ENCODE results near the gene SH3GL1. TPM values are rescaled to one million over a fixed set of nuclear protein-coding genes. Genes with fewer than 3 reads are reported as not detected.

SH3GL1 gene
- polyA plus RNA-seq, 1 of the 3 experiments (the other 2 are of a cell fraction) = 82.8 TPM

DNA sequence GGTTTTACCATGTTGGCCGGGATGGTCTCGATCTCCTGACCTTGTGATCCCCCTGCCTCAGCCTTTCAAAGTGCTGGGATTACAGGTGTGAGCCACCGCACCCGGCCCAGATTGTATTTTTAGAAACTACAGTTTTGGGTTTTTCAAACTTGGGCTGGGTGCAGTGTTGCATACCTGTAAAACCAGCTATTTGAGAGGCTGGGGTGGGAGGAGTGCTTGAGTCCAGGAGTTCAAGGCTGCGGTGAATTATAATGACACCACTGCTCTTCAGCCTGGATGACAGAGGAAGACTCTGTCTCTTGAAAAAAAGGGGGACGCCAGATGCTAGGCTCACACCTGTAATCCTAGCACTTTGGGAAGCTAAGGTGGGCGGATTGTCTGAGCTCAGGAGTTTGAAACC is 6.3 kb upstream of the SH3GL1 start:
- no peaks in the 10 kb centered on the region for H3K27me3 ChIP-seq (ENCODE audit: insufficient read depth)
- H4K20me1 ChIP-seq (ENCODE audit: insufficient read depth) = no peaks in the 10 kb centered on the region; the same call in 1 of the 2 replicates
- H3K9me2 ChIP-seq = no peaks in the 10 kb centered on the region
- peaks cover 5% of the 10 kb centered on the region for H3F3A ChIP-seq (replicated peaks; ENCODE audit: insufficient read depth)
- H3K9me3 ChIP-seq = no peaks in the 10 kb centered on the region
- no peak overlapping the region for H3K27ac ChIP-seq (ENCODE audit: low read depth in 2 of 2, low read length in 1 of 2)
- peaks cover 7% of the 10 kb centered on the region in 2 experiments; a peak in 3 of 4 replicates for H3K4me1 ChIP-seq (ENCODE audit: control insufficient read depth in 1 of 2, insufficient read depth in 2 of 2, low read depth in 1 of 2, low read length in 1 of 2)
- no peak overlapping the region for H3K4me2 ChIP-seq
- H3K4me3 ChIP-seq (ENCODE audit: low read depth in 2 of 2, low read length in 1 of 2) = no peak overlapping the region
- no peak overlapping the region for H2AFZ ChIP-seq (ENCODE audit: low read depth)
- CTCF ChIA-PET = interaction anchor here (0.6 kb wide), 1 partner anchor 1942 kb away, joined by 3 read pairs; no protein-coding TSS in a partner anchor
- peaks cover 4 to 13% of the 10 kb centered on the region in 2 experiments for H3K36me3 ChIP-seq (replicated peaks in 1 of 2; ENCODE audit: control insufficient read depth in 1 of 2, insufficient read depth in 2 of 2, low read length in 1 of 2)
- WGBS (ENCODE audit: low lambda C conversion rate) = 94% methylated on average over 7 of the region's 7 CpGs
- no peak overlapping the region for H3K9ac ChIP-seq
- POLR2A ChIA-PET = no interaction called here
- peaks cover 85% of the 10 kb centered on the region for H3K79me2 ChIP-seq (ENCODE audit: insufficient read depth)
- TF ChIP-seq ZBTB33 (IDR thresholded peaks at IDR 0.05; ENCODE audit: borderline replicate concordance, low read depth) = no peak
- TF ChIP-seq MXI1 (IDR thresholded peaks at IDR 0.05; ENCODE audit: low read depth, low read length) = no peak
- no peak for TF ChIP-seq SIN3A (IDR thresholded peaks at IDR 0.05; ENCODE audit: borderline replicate concordance, low read depth, low read length)
- TF ChIP-seq YY1 (IDR thresholded peaks at IDR 0.05; ENCODE audit: low read depth) = no peak
- TF ChIP-seq GABPA (IDR thresholded peaks at IDR 0.05; ENCODE audit: low read depth) = no peak
- no peak for TF ChIP-seq REST (IDR thresholded peaks at IDR 0.05; ENCODE audit: low read depth, low read length)
- no peak for TF ChIP-seq FOXJ3 (CRISPR knock-in tag; IDR thresholded peaks at IDR 0.05)
- no peak for TF ChIP-seq TEAD4 (IDR thresholded peaks at IDR 0.05; ENCODE audit: borderline replicate concordance, insufficient read depth)
- TF ChIP-seq, protein P1, sequence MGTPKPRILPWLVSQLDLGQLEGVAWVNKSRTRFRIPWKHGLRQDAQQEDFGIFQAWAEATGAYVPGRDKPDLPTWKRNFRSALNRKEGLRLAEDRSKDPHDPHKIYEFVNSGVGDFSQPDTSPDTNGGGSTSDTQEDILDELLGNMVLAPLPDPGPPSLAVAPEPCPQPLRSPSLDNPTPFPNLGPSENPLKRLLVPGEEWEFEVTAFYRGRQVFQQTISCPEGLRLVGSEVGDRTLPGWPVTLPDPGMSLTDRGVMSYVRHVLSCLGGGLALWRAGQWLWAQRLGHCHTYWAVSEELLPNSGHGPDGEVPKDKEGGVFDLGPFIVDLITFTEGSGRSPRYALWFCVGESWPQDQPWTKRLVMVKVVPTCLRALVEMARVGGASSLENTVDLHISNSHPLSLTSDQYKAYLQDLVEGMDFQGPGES (IDR thresholded peaks at IDR 0.05; ENCODE audit: low read depth, low read length) = no peak
- no peak for TF ChIP-seq RCOR1 (IDR thresholded peaks at IDR 0.05; ENCODE audit: low read length)
- TF ChIP-seq, protein P2, sequence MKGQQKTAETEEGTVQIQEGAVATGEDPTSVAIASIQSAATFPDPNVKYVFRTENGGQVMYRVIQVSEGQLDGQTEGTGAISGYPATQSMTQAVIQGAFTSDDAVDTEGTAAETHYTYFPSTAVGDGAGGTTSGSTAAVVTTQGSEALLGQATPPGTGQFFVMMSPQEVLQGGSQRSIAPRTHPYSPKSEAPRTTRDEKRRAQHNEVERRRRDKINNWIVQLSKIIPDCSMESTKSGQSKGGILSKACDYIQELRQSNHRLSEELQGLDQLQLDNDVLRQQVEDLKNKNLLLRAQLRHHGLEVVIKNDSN (IDR thresholded peaks at IDR 0.05; ENCODE audit: borderline replicate concordance, low read depth) = no peak
- no peak for DNase-seq
